RWPE1 (cell line): Measurements from ENCODE around the gene POMP.

Experiments
- CTCF ChIA-PET: fragments of 350-600 bp; sonication (Branson Sonifier 250); formaldehyde crosslinking; extraction: SDS; loops from one replicate; lab custom pipeline; 2021; lab: Yijun Ruan, JAX
- POLR2A ChIA-PET: fragments of 400-600 bp; formaldehyde crosslinking; extraction: SDS; loops from one replicate; lab custom pipeline; 2020; ENCODE audit warnings: antibody characterized with exemption; ENCODE audit not compliant: low non-redundant PET; lab: Yijun Ruan, JAX
- DNase-seq: peaks from one replicate; pipeline ENCODE4 v3.0.0; 2012; ENCODE audit warnings: low spot score
- H3K27ac ChIP-seq: fragments of 450-650 bp; 2 replicates; pipeline ENCODE4 v1.5.1; 2017
- CTCF ChIP-seq: fragments of 450-650 bp; conservative IDR thresholded peaks from 2 replicates; pipeline ENCODE4 v1.5.1; 2017; ENCODE audit warnings: low read depth, mild to moderate bottlenecking

POMP gene

GRCh38 chr13:28615916-28616446 is 42.9 kb upstream of the POMP start:
- CTCF ChIA-PET, result no interaction called here

GRCh38 chr13:28618230-28618994 is 40.5 kb upstream of the POMP start:
- H3K27ac ChIP-seq, result no peak overlapping the region
- POLR2A ChIA-PET, result no interaction called here
- TF ChIP-seq CTCF, result no peak
- no peak for DNase-seq
- CTCF ChIA-PET, result no interaction called here

More at GRCh38 chr13:28615916-28616446, 42.9 kb upstream of the POMP start:
- H3K27ac ChIP-seq, result no peak overlapping the region
- no peak for TF ChIP-seq CTCF
- no peak for DNase-seq
- POLR2A ChIA-PET, result no interaction called here

- CTCF ChIA-PET, result interaction anchor here (0.7 kb wide), 1 partner anchor 549 kb away, joined by 3 read pairs; no protein-coding TSS in a partner anchor
- no peak for TF ChIP-seq CTCF
- POLR2A ChIA-PET, result no interaction called here
- DNase-seq, result no peak
- H3K27ac ChIP-seq, result no peak overlapping the region
Observed at GRCh38 chr13:28620011-28620830, 38.7 kb upstream of the POMP start.

GRCh38 chr13:28621449-28621848 is 37.5 kb upstream of the POMP start:
- H3K27ac ChIP-seq, result no peak overlapping the region
- DNase-seq, result no peak
- ChIA-PET CTCF (no interaction called here), POLR2A (no interaction called here)
- no peak for TF ChIP-seq CTCF

- POLR2A ChIA-PET, result no interaction called here
Observed at GRCh38 chr13:28622286-28622685, 36.6 kb upstream of the POMP start.

More at GRCh38 chr13:28622286-28622685, 36.6 kb upstream of the POMP start:
- DNase-seq, result no peak
- CTCF ChIA-PET, result no interaction called here
- no peak for TF ChIP-seq CTCF
- no peak overlapping the region for H3K27ac ChIP-seq
